Right atrium auricular region (tissue), 2 donors: ENCODE results near the gene PIK3CB. TPM values are rescaled to one million over a fixed set of nuclear protein-coding genes. Genes with fewer than 3 reads are reported as not detected.

Experiments
- DNase-seq: peaks from one replicate; pipeline ENCODE4 v3.0.0-alpha.2; 2019; ENCODE audit warnings: low spot score
- H3K27ac ChIP-seq, 2 donors: fragments of 200-600 bp; sonication (generic); 1 replicate in 1 of 2; 2 replicates in 1 of 2; pipeline ENCODE4 v1.5.1; 2016 to 2019
- H3K27me3 ChIP-seq, 2 donors: fragments of 200-600 bp; sonication (generic); one replicate each; pipeline versions ENCODE4 v1.5.1 to v1.6.0; 2017 to 2019
- H3K36me3 ChIP-seq: fragments of 200-600 bp; sonication (generic); one replicate; pipeline ENCODE4 v1.5.1; 2016
- H3K4me1 ChIP-seq, 2 donors: fragments of 200-600 bp; sonication (generic); one replicate each; pipeline versions ENCODE4 v1.5.1 to v1.6.0; 2017 to 2019
- H3K4me3 ChIP-seq, 2 donors: fragments of 200-600 bp; sonication (generic); 1 replicate in 1 of 2; 2 replicates in 1 of 2; pipeline ENCODE4 v1.5.1; 2017 to 2019; ENCODE audit warnings: mild to moderate bottlenecking in 1 of 2, moderate library complexity in 1 of 2
- H3K9me3 ChIP-seq, 2 donors: fragments of 200-600 bp; sonication (generic); one replicate each; pipeline ENCODE4 v1.5.1; 2019
- CTCF ChIP-seq, 2 donors: fragments of 200-600 bp; sonication (generic); IDR thresholded peaks; one replicate each; pipeline ENCODE4 v1.5.1; 2019; ENCODE audit warnings: antibody characterized with exemption in 2 of 2
- total RNA-seq, 2 donors: library from RNA; depleted of rRNA; stranded (reverse); fragments of >200 nt; gene quantifications; one replicate each; pipeline ENCODE4 v1.1.0, GENCODE V29; 2016

Gene PIK3CB
- total RNA-seq, 2 donors from 2014 or later, result 27.7 to 35.0 TPM

- no peak for TF ChIP-seq CTCF (IDR thresholded peaks at IDR 0.05)
- no peak for DNase-seq
- Histone ChIP-seq H3K36me3 (no peaks in the 10 kb centered on the region), H3K27me3 (no peaks in the 10 kb centered on the region), H3K27ac (peak overlapping the region in 1 of 2 donors; percentile 11), H3K9me3 (no peaks in the 10 kb centered on the region), H3K4me1 (no peaks in the 10 kb centered on the region), H3K4me3 (no peak overlapping the region)
These were observed 40.5 kb upstream of the PIK3CB start for GRCh38 chr3:138875096-138875753.

DNA sequence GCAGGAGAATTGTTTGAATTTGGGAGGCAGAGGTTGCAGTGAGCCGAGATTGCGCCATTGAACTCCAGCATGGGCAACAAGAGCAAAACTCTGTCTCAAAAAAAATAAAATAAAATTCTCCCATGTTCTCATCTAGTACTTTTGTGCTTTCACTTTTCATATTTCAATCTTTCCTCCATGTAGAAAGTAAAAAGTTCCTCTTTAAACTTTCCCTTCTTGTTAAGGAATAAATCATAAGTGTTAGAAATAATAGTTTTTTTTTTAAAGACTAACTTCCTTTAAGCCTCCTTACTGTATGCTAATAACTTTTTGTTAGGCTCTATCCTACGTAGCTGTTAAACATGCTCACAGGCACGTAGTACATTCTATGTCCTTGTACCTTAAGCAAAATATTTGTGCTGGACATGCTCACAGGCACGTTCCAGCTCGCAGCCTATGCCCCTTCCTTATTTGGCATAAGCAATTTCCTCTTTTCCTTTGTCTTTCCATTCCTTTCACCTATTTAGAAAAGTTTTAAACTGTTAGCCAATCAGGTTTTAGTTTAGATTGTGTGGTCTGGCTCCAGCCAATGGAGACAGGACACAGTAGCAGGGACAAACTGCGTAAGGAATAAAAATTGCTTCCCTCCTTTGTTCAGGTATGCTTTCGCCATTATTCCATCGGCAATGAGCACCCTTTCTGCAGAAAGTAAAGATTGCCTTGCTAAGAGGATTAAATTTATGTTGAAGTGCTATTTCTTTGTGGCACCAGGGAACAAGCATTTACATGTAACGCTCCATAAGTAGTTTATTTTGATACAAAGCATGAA, 38.9 kb upstream of the PIK3CB start:
- H3K4me1 ChIP-seq, result no peaks in the 10 kb centered on the region
- H3K4me3 ChIP-seq, result no peak overlapping the region
- no peaks in the 10 kb centered on the region for H3K9me3 ChIP-seq
- DNase-seq, result no peak
- no peaks in the 10 kb centered on the region for H3K27me3 ChIP-seq
- H3K36me3 ChIP-seq, result no peaks in the 10 kb centered on the region
- no peak overlapping the region for H3K27ac ChIP-seq
- no peak for TF ChIP-seq CTCF (IDR thresholded peaks at IDR 0.05)

DNA sequence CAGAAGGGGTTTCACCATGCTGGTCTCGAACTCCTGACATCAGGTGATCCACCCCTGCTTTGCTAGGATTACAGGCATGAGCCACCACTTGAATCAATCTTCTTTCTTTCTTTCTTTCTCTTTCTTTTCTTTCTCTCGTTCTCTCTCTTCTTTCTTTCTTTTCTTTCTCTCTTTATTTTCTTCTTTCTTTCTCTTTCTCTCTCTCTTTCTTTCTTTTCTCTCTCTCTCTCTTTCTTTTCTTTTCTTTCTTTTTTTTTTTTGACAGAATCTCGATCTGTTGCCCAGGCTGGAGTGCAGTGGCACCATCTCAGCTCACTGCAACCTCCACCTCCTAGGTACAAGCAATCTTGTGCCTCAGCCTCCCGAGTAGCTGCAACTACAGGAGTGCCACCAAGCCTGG, 37.9 kb upstream of the PIK3CB start:
- Histone ChIP-seq H3K4me3 (no peak overlapping the region), H3K27ac (no peak overlapping the region), H3K27me3 (no peaks in the 10 kb centered on the region), H3K9me3 (no peaks in the 10 kb centered on the region), H3K36me3 (no peaks in the 10 kb centered on the region), H3K4me1 (no peaks in the 10 kb centered on the region)
- no peak for DNase-seq
- no peak for TF ChIP-seq CTCF (IDR thresholded peaks at IDR 0.05)

- Histone ChIP-seq H3K27me3 (no peaks in the 10 kb centered on the region), H3K4me3 (no peak overlapping the region), H3K36me3 (no peaks in the 10 kb centered on the region), H3K27ac (no peak overlapping the region), H3K4me1 (peaks cover 0 to 11% of the 10 kb centered on the region in 2 donors), H3K9me3 (no peaks in the 10 kb centered on the region)
- no peak for TF ChIP-seq CTCF (IDR thresholded peaks at IDR 0.05)
- no peak for DNase-seq
These were observed 33.3 kb upstream of the PIK3CB start for GRCh38 chr3:138867996-138868395.

DNA sequence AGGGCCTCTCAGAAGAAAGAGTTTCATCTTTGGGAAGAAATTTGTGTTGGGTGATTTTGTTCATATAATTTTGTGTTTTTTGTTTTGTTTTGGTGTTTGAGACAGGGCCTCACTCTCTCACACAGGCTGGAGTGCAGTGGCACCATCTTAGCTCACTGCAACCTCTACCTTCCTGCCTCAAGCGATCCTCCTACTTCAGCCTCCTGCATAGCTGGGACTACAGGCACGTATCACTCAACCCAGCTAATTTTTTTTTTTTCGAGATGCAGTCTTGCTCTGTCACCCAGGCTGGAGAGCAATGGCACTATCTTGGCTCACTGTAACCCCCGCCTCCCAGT, 29.0 kb upstream of the PIK3CB start:
- no peak for DNase-seq
- no peak for TF ChIP-seq CTCF (IDR thresholded peaks at IDR 0.05)
- H3K4me1 ChIP-seq, result peaks cover 0 to 23% of the 10 kb centered on the region in 2 donors
- H3K27ac ChIP-seq, result peak overlapping the region; percentile 71 to 85
- H3K9me3 ChIP-seq, result no peaks in the 10 kb centered on the region
- H3K4me3 ChIP-seq, result no peak overlapping the region
- no peaks in the 10 kb centered on the region for H3K36me3 ChIP-seq
- no peaks in the 10 kb centered on the region for H3K27me3 ChIP-seq
